ENCODE data around the gene NARS2. TPM values are rescaled to one million over a fixed set of nuclear protein-coding genes. Genes with fewer than 3 reads are reported as not detected.
"Not testable (repeated sequence)": the region's sequence is repeated elsewhere in the genome, so short reads cannot be mapped to it uniquely, and the experiment has no call there.

NARS2 gene
- total and polyA plus RNA-seq, 2 experiments from 2014 or later = 10.9 to 13.0 TPM

- Histone ChIP-seq H3K4me2 (ENCODE audit: unreplicated experiment) (no peak overlapping the region), H3K9me2 (ENCODE audit: insufficient read depth) (no peaks in the 10 kb centered on the region), H3K4me1 (ENCODE audit: insufficient read depth) (no peaks in the 10 kb centered on the region), H3K27me3 (replicated peaks; ENCODE audit: insufficient read depth) (no peaks in the 10 kb centered on the region), H3K9me3 (ENCODE audit: low read depth) (no peaks in the 10 kb centered on the region), H3K36me3 (ENCODE audit: low read depth) (no peaks in the 10 kb centered on the region), H3F3A (ENCODE audit: insufficient read depth) (no peaks in the 10 kb centered on the region), H3K4me3 (no peak overlapping the region), H4K20me1 (ENCODE audit: insufficient read depth) (no peaks in the 10 kb centered on the region), H3K9ac (no peak overlapping the region), H3K27ac (no peak overlapping the region), H3K79me2 (ENCODE audit: insufficient read depth) (no peaks in the 10 kb centered on the region), H2AFZ (no peak overlapping the region)
- DNase-seq = no peak
- WGBS, 2 experiments (ENCODE audit: low coverage in 1 of 2, low lambda C conversion rate in 2 of 2, missing lambda C conversion rate in 2 of 2) = 67 to 76% methylated on average over 1 of the region's 1 CpG
- in situ Hi-C loops (cut with MboI) = no loop called here
- TF ChIP-seq EZH2 (IDR thresholded peaks at IDR 0.05; ENCODE audit: insufficient read depth, poor library complexity, severe bottlenecking) = no peak
- TF ChIP-seq EZH2phosphoT487 (IDR thresholded peaks at IDR 0.05; ENCODE audit: insufficient read depth, low read depth) = no peak
Measured at GRCh38 chr11:78520230-78520629, 54.4 kb downstream of the NARS2 start.

GRCh38 chr11:78516281-78516680 is 58.4 kb downstream of the NARS2 start:
- Histone ChIP-seq H3K27me3 (replicated peaks; ENCODE audit: insufficient read depth) (no peaks in the 10 kb centered on the region), H3F3A (ENCODE audit: insufficient read depth) (no peaks in the 10 kb centered on the region), H3K9ac (no peak overlapping the region), H3K79me2 (ENCODE audit: insufficient read depth) (no peaks in the 10 kb centered on the region), H3K4me3 (no peak overlapping the region), H3K9me2 (ENCODE audit: insufficient read depth) (no peaks in the 10 kb centered on the region), H2AFZ (no peak overlapping the region), H3K4me1 (ENCODE audit: insufficient read depth) (no peaks in the 10 kb centered on the region), H3K36me3 (ENCODE audit: low read depth) (no peaks in the 10 kb centered on the region), H4K20me1 (ENCODE audit: insufficient read depth) (no peaks in the 10 kb centered on the region), H3K4me2 (ENCODE audit: unreplicated experiment) (no peak overlapping the region), H3K9me3 (ENCODE audit: low read depth) (no peaks in the 10 kb centered on the region), H3K27ac (no peak overlapping the region)
- DNase-seq = no peak
- 87 to 90% methylated on average over 4 of the region's 4 CpGs for WGBS, 2 experiments (ENCODE audit: low coverage in 1 of 2, low lambda C conversion rate in 2 of 2, missing lambda C conversion rate in 2 of 2)
- in situ Hi-C loops (cut with MboI) = no loop called here
- TF ChIP-seq EZH2 (IDR thresholded peaks at IDR 0.05; ENCODE audit: insufficient read depth, poor library complexity, severe bottlenecking) (no peak), EZH2phosphoT487 (IDR thresholded peaks at IDR 0.05; ENCODE audit: insufficient read depth, low read depth) (no peak)

GRCh38 chr11:78514922-78515502 is 59.7 kb downstream of the NARS2 start:
- Histone ChIP-seq H3F3A (ENCODE audit: insufficient read depth) (no peaks in the 10 kb centered on the region), H3K27me3 (replicated peaks; ENCODE audit: insufficient read depth) (no peaks in the 10 kb centered on the region), H3K79me2 (ENCODE audit: insufficient read depth) (no peaks in the 10 kb centered on the region), H3K4me3 (no peak overlapping the region), H3K27ac (no peak overlapping the region), H2AFZ (no peak overlapping the region), H3K9ac (no peak overlapping the region), H3K9me3 (ENCODE audit: low read depth) (no peaks in the 10 kb centered on the region), H3K4me2 (ENCODE audit: unreplicated experiment) (no peak overlapping the region), H3K4me1 (ENCODE audit: insufficient read depth) (no peaks in the 10 kb centered on the region), H4K20me1 (ENCODE audit: insufficient read depth) (no peaks in the 10 kb centered on the region), H3K9me2 (ENCODE audit: insufficient read depth) (no peaks in the 10 kb centered on the region), H3K36me3 (ENCODE audit: low read depth) (no peaks in the 10 kb centered on the region)
- in situ Hi-C loops (cut with MboI) = no loop called here
- no peak for DNase-seq
- no peak for TF ChIP-seq EZH2phosphoT487 (IDR thresholded peaks at IDR 0.05; ENCODE audit: insufficient read depth, low read depth)
- no peak for TF ChIP-seq EZH2 (IDR thresholded peaks at IDR 0.05; ENCODE audit: insufficient read depth, poor library complexity, severe bottlenecking)
- 74 to 75% methylated on average over 4 of the region's 4 CpGs for WGBS, 2 experiments (ENCODE audit: low coverage in 1 of 2, low lambda C conversion rate in 2 of 2, missing lambda C conversion rate in 2 of 2)

- H3K4me2 ChIP-seq (ENCODE audit: unreplicated experiment); in situ Hi-C loops (cut with MboI); H3K9ac ChIP-seq: not testable (repeated sequence)
Measured at GRCh38 chr11:78513085-78513484, 61.6 kb downstream of the NARS2 start.

GRCh38 chr11:78510597-78510996 is 64.1 kb downstream of the NARS2 start:
- H3K27ac ChIP-seq = no peak overlapping the region
- 94 to 97% methylated on average over 4 of the region's 4 CpGs for WGBS, 2 experiments (ENCODE audit: low coverage in 1 of 2, low lambda C conversion rate in 2 of 2, missing lambda C conversion rate in 2 of 2)
- no peaks in the 10 kb centered on the region for H3K79me2 ChIP-seq (ENCODE audit: insufficient read depth)
- no peaks in the 10 kb centered on the region for H3K9me2 ChIP-seq (ENCODE audit: insufficient read depth)
- H3K9ac ChIP-seq = no peak overlapping the region
- in situ Hi-C loops (cut with MboI) = no loop called here
- no peaks in the 10 kb centered on the region for H3K9me3 ChIP-seq (ENCODE audit: low read depth)
- no peak for DNase-seq
- H3K4me3 ChIP-seq = no peak overlapping the region
- H4K20me1 ChIP-seq (ENCODE audit: insufficient read depth) = no peaks in the 10 kb centered on the region
- H3K27me3 ChIP-seq (replicated peaks; ENCODE audit: insufficient read depth) = no peaks in the 10 kb centered on the region
- H3K36me3 ChIP-seq (ENCODE audit: low read depth) = no peaks in the 10 kb centered on the region
- H2AFZ ChIP-seq = no peak overlapping the region
- no peak for TF ChIP-seq EZH2 (IDR thresholded peaks at IDR 0.05; ENCODE audit: insufficient read depth, poor library complexity, severe bottlenecking)
- no peak for TF ChIP-seq EZH2phosphoT487 (IDR thresholded peaks at IDR 0.05; ENCODE audit: insufficient read depth, low read depth)
- H3K4me1 ChIP-seq (ENCODE audit: insufficient read depth) = no peaks in the 10 kb centered on the region
- no peak overlapping the region for H3K4me2 ChIP-seq (ENCODE audit: unreplicated experiment)
- no peaks in the 10 kb centered on the region for H3F3A ChIP-seq (ENCODE audit: insufficient read depth)

More at GRCh38 chr11:78513085-78513484, 61.6 kb downstream of the NARS2 start:
- H3K9me3 ChIP-seq (ENCODE audit: low read depth); H3K4me3 ChIP-seq; H3K79me2 ChIP-seq (ENCODE audit: insufficient read depth); H3F3A ChIP-seq (ENCODE audit: insufficient read depth); DNase-seq; H3K4me1 ChIP-seq (ENCODE audit: insufficient read depth); H3K36me3 ChIP-seq (ENCODE audit: low read depth); H3K27me3 ChIP-seq (replicated peaks; ENCODE audit: insufficient read depth); H3K9me2 ChIP-seq (ENCODE audit: insufficient read depth); H2AFZ ChIP-seq; H4K20me1 ChIP-seq (ENCODE audit: insufficient read depth); H3K27ac ChIP-seq: not testable (repeated sequence)
- WGBS, 2 experiments (ENCODE audit: low coverage in 1 of 2, low lambda C conversion rate in 2 of 2, missing lambda C conversion rate in 2 of 2) = 96 to 98% methylated on average over 5 of the region's 5 CpGs
